Measurements from ENCODE around the gene STRAP. TPM values are rescaled to one million over a fixed set of nuclear protein-coding genes. Genes with fewer than 3 reads are reported as not detected.

Gene STRAP
- total RNA-seq, 2 experiments from 2014 or later = 43.1 to 107 TPM

- Histone ChIP-seq H4K20me1 (ENCODE audit: insufficient read depth, low read length) (no peaks in the 10 kb centered on the region), H3K9me2 (ENCODE audit: insufficient read depth, low read length) (no peaks in the 10 kb centered on the region), H2AFZ (ENCODE audit: low read length) (no peak overlapping the region), H3K9me3 (ENCODE audit: low read length) (0 out of 2 replicates have a peak, but pooled peaks cover 5% of the 10 kb centered on the region), H3K4me1 (ENCODE audit: insufficient read depth, low read length, poor library complexity, severe bottlenecking) (peaks cover 7% of the 10 kb centered on the region), H3K4me3 (ENCODE audit: low read depth, low read length, poor library complexity, severe bottlenecking) (no peak overlapping the region), H3K36me3 (ENCODE audit: insufficient read depth, low read length) (no peaks in the 10 kb centered on the region), H3K4me2 (ENCODE audit: low read length) (no peak overlapping the region), H3K79me2 (ENCODE audit: insufficient read depth, low read depth, low read length) (no peaks in the 10 kb centered on the region), H3K27ac (ENCODE audit: low read depth, low read length, poor library complexity, severe bottlenecking) (no peak overlapping the region)
- DNase-seq (ENCODE audit: low spot score) = no peak
- intact Hi-C loops (cut with micrococcal nuclease; ENCODE audit: unreplicated experiment) = no loop called here
- ChIA-PET POLR2A (interaction anchor here (0.6 kb wide), 1 partner anchor 1662 kb away, joined by 3 read pairs; no protein-coding TSS in a partner anchor), CTCF (ENCODE audit: unreplicated experiment) (no interaction called here)
- TF ChIP-seq EZH2phosphoT487 (IDR thresholded peaks at IDR 0.05; ENCODE audit: borderline replicate concordance, low read depth, low read length) = no peak
- no peak for TF ChIP-seq CTCF (conservative IDR thresholded peaks at IDR 0.05; ENCODE audit: low read length)
- no TSS peak for BruUV-seq (replicated peaks)
Observed at GRCh38 chr12:15928346-15928745, 46.2 kb downstream of the STRAP start.

- Histone ChIP-seq H4K20me1 (ENCODE audit: insufficient read depth, low read length) (no peaks in the 10 kb centered on the region), H3K4me1 (ENCODE audit: insufficient read depth, low read length, poor library complexity, severe bottlenecking) (peaks cover 7% of the 10 kb centered on the region), H3K4me3 (ENCODE audit: low read depth, low read length, poor library complexity, severe bottlenecking) (no peak overlapping the region), H3K9me2 (ENCODE audit: insufficient read depth, low read length) (no peaks in the 10 kb centered on the region), H3K36me3 (ENCODE audit: insufficient read depth, low read length) (no peaks in the 10 kb centered on the region), H3K79me2 (ENCODE audit: insufficient read depth, low read depth, low read length) (no peaks in the 10 kb centered on the region), H3K27ac (ENCODE audit: low read depth, low read length, poor library complexity, severe bottlenecking) (no peak overlapping the region), H3K4me2 (ENCODE audit: low read length) (no peak overlapping the region), H2AFZ (ENCODE audit: low read length) (no peak overlapping the region), H3K9me3 (ENCODE audit: low read length) (0 out of 2 replicates have a peak, but pooled peaks cover 5% of the 10 kb centered on the region)
- CTCF ChIA-PET (ENCODE audit: unreplicated experiment) = no interaction called here
- BruUV-seq (replicated peaks) = no TSS peak
- DNase-seq (ENCODE audit: low spot score) = no peak
- POLR2A ChIA-PET = interaction anchor here (0.6 to 0.8 kb wide), 2 partner anchors 12 to 23 kb away, joined by 3 to 4 read pairs; no protein-coding TSS in a partner anchor
- intact Hi-C loops (cut with micrococcal nuclease; ENCODE audit: unreplicated experiment) = no loop called here
- no peak for TF ChIP-seq CTCF (conservative IDR thresholded peaks at IDR 0.05; ENCODE audit: low read length)
- TF ChIP-seq EZH2phosphoT487 (IDR thresholded peaks at IDR 0.05; ENCODE audit: borderline replicate concordance, low read depth, low read length) = no peak
Observed at GRCh38 chr12:15928870-15929571, 46.8 kb downstream of the STRAP start.

GRCh38 chr12:15931590-15932053 lies 49.4 kb downstream of the STRAP start:
- Histone ChIP-seq H4K20me1 (ENCODE audit: insufficient read depth, low read length) (no peaks in the 10 kb centered on the region), H3K9me3 (ENCODE audit: low read length) (0 out of 2 replicates have a peak, but pooled peaks cover 5% of the 10 kb centered on the region), H3K36me3 (ENCODE audit: insufficient read depth, low read length) (no peaks in the 10 kb centered on the region), H3K79me2 (ENCODE audit: insufficient read depth, low read depth, low read length) (no peaks in the 10 kb centered on the region), H2AFZ (ENCODE audit: low read length) (no peak overlapping the region), H3K4me2 (ENCODE audit: low read length) (no peak overlapping the region), H3K4me3 (ENCODE audit: low read depth, low read length, poor library complexity, severe bottlenecking) (no peak overlapping the region), H3K27ac (ENCODE audit: low read depth, low read length, poor library complexity, severe bottlenecking) (no peak overlapping the region), H3K4me1 (ENCODE audit: insufficient read depth, low read length, poor library complexity, severe bottlenecking) (peaks cover 7% of the 10 kb centered on the region), H3K9me2 (ENCODE audit: insufficient read depth, low read length) (no peaks in the 10 kb centered on the region)
- peak; percentile 39 for DNase-seq (ENCODE audit: low spot score)
- intact Hi-C loops (cut with micrococcal nuclease; ENCODE audit: unreplicated experiment) = no loop called here
- CTCF ChIA-PET (ENCODE audit: unreplicated experiment) = no interaction called here
- TF ChIP-seq CTCF (conservative IDR thresholded peaks at IDR 0.05; ENCODE audit: low read length) (peak; percentile 60), EZH2phosphoT487 (IDR thresholded peaks at IDR 0.05; ENCODE audit: borderline replicate concordance, low read depth, low read length) (no peak)
- no TSS peak for BruUV-seq (replicated peaks)
- POLR2A ChIA-PET = interaction anchor here (0.6 to 1.2 kb wide), 3 partner anchors 18 to 1019 kb away, joined by 3 to 5 read pairs (median 3); partner anchors contain the start of gene DERA

All from OCI-LY7 (cell line).